HepG2 (cell line): ENCODE data around the gene DNAJC18. TPM values are rescaled to one million over a fixed set of nuclear protein-coding genes. Genes with fewer than 3 reads are reported as not detected.

Source experiments
- FIP1L1 ChIP-seq: fragments of 200-400 bp; formaldehyde crosslinking; IDR thresholded peaks from 2 replicates; pipeline ENCODE4 v1.6.1; 2018; ENCODE audit warnings: low read depth, mild to moderate bottlenecking, low read length, moderate library complexity, borderline replicate concordance; ENCODE audit not compliant: insufficient read depth
- NFE2L1 ChIP-seq: sonication (generic); formaldehyde crosslinking; IDR thresholded peaks from 2 replicates; pipeline ENCODE4 v1.4.0; 2020; ENCODE audit warnings: missing genetic modification reagents, mild to moderate bottlenecking, borderline replicate concordance
- POGK ChIP-seq: sonication (generic); formaldehyde crosslinking; conservative IDR thresholded peaks from 2 replicates; pipeline ENCODE4 v1.8.0; 2022; ENCODE audit warnings: mild to moderate bottlenecking, moderate library complexity, missing genetic modification reagents
- PRDM10 ChIP-seq: sonication (generic); formaldehyde crosslinking; IDR thresholded peaks from 2 replicates; pipeline ENCODE4 v1.4.0; 2020; ENCODE audit warnings: low read depth, missing genetic modification reagents
- TMF1 ChIP-seq: sonication (generic); formaldehyde crosslinking; IDR thresholded peaks from 2 replicates; pipeline ENCODE4 v1.8.1; 2022; ENCODE audit warnings: low read depth, missing genetic modification reagents
- YEATS2 ChIP-seq: sonication (generic); formaldehyde crosslinking; IDR thresholded peaks from 2 replicates; pipeline ENCODE4 v1.4.0; 2020; ENCODE audit warnings: missing genetic modification reagents, borderline replicate concordance
- ZFYVE20 ChIP-seq: sonication (generic); formaldehyde crosslinking; IDR thresholded peaks from 2 replicates; pipeline ENCODE4 v1.8.0; 2023; ENCODE audit warnings: low read depth, mild to moderate bottlenecking, moderate library complexity, missing genetic modification reagents, borderline replicate concordance
- ZNF24 ChIP-seq: fragments of 450-650 bp; IDR thresholded peaks from 2 replicates; pipeline ENCODE4 v1.6.1; 2017; ENCODE audit warnings: antibody characterized with exemption, mild to moderate bottlenecking
- ZNF329 ChIP-seq: sonication (generic); formaldehyde crosslinking; IDR thresholded peaks from 2 replicates; pipeline ENCODE4 v1.9.0; 2021; ENCODE audit warnings: low read depth, mild to moderate bottlenecking, missing genetic modification reagents
- ZNF382 ChIP-seq: sonication (generic); formaldehyde crosslinking; IDR thresholded peaks from 2 replicates; pipeline ENCODE4 v1.5.0; 2020; ENCODE audit warnings: missing genetic modification reagents, mild to moderate bottlenecking, borderline replicate concordance
- ZNF607 ChIP-seq: sonication (generic); formaldehyde crosslinking; IDR thresholded peaks from 2 replicates; pipeline ENCODE4 v1.5.1; 2020; ENCODE audit warnings: missing genetic modification reagents, mild to moderate bottlenecking, borderline replicate concordance
- polyA plus RNA-seq, 8 experiments: library from polyadenylated mRNA; depleted of rRNA in 3 of 8; stranded (reverse) in 7 of 8; unstranded in 1 of 8; fragments of >200 nt; fragmentation: Illumina TruSeq in 4 of 8; extraction: Trizol in 4 of 8; gene quantifications; 2 replicates each; pipeline versions ENCODE4 v1.2.1 to v1.2.3, GENCODE V29; 2011 to 2016; ENCODE audit warnings: low read depth in 4 of 8, missing spikeins in 1 of 8, mixed read lengths in 1 of 8; ENCODE audit not compliant: insufficient read depth in 1 of 8
- total RNA-seq, 5 experiments: library from RNA; depleted of rRNA; stranded (reverse); fragments of >200 nt; fragmentation: Illumina TruSeq; extraction: Trizol; gene quantifications; 2 replicates each; pipeline ENCODE4 v1.2.3, GENCODE V29; 2016; ENCODE audit warnings: low read depth in 1 of 5
- TF ChIP-seq, protein P1 (sequence below), 2 experiments: sonication (generic) in 1 of 2; formaldehyde crosslinking in 1 of 2; IDR thresholded peaks; 2 replicates each; pipeline versions ENCODE4 v1.5.1 to v1.6.1; 2011 to 2020; ENCODE audit warnings: borderline replicate concordance in 1 of 2, low read depth in 1 of 2, low read length in 1 of 2, mild to moderate bottlenecking in 1 of 2, missing genetic modification reagents in 1 of 2, moderate library complexity in 1 of 2

DNAJC18 gene
- total and polyA plus RNA-seq, 2 of the 13 experiments (the other 11 are each of a cell fraction or from before 2014, with no cell fraction given), result 6.5 to 6.6 TPM

- TF ChIP-seq TMF1 (CRISPR knock-in tag) (no peak), FIP1L1 (no peak), PRDM10 (CRISPR knock-in tag) (peak; percentile 67), ZFYVE20 (CRISPR knock-in tag) (no peak), ZNF607 (CRISPR knock-in tag) (peak; percentile 56; the same call in 1 of the 2 replicates), NFE2L1 (CRISPR knock-in tag) (no peak), ZNF382 (CRISPR knock-in tag) (no peak), ZNF24 (no peak), ZNF329 (CRISPR knock-in tag) (no peak), POGK (CRISPR knock-in tag) (peak; percentile 69), YEATS2 (CRISPR knock-in tag) (peak; percentile 59; the same call in 1 of the 2 replicates)
- TF ChIP-seq, protein P1, sequence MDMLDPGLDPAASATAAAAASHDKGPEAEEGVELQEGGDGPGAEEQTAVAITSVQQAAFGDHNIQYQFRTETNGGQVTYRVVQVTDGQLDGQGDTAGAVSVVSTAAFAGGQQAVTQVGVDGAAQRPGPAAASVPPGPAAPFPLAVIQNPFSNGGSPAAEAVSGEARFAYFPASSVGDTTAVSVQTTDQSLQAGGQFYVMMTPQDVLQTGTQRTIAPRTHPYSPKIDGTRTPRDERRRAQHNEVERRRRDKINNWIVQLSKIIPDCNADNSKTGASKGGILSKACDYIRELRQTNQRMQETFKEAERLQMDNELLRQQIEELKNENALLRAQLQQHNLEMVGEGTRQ (IDR thresholded peaks at IDR 0.05; ENCODE audit: low read depth, low read length), result no peak
- TF ChIP-seq, protein P1 (CRISPR knock-in tag; IDR thresholded peaks at IDR 0.05; ENCODE audit: borderline replicate concordance), result no peak; the same call in 1 of the 2 replicates
These were observed at the start of gene DNAJC18 (continued) for GRCh38 chr5:139439013-139439903.
